Adipose tissue (tissue), 3 donors: Measurements from ENCODE around the gene RRP7A. TPM values are rescaled to one million over a fixed set of nuclear protein-coding genes. Genes with fewer than 3 reads are reported as not detected.
"Not testable (repeated sequence)": the region's sequence is repeated elsewhere in the genome, so short reads cannot be mapped to it uniquely, and the experiment has no call there.

ENCODE experiments used
- H3K27ac ChIP-seq: one replicate; pipeline ENCODE4 v1.5.1; 2013; ENCODE audit warnings: low read depth, low read length
- WGBS, 3 donors: extraction: QIAGEN DNeasy Blood & Tissue Kit; methylation state at CpG; one replicate each; pipeline ENCODE4 v1.1.7; 2013; 5-methylcytosine and 5-hydroxymethylcytosine counted together
- polyA plus RNA-seq, 3 donors: library from polyadenylated mRNA; stranded (reverse); fragments of 200-250 nt; gene quantifications; one replicate each; pipeline ENCODE4 v1.2.3, GENCODE V29; 2013
- donor health status: healthy with polysubstance abuse.
- donor health status: Bipolar disorder and iron deficiency.
- donor health status: healthy.

RRP7A gene, protein sequence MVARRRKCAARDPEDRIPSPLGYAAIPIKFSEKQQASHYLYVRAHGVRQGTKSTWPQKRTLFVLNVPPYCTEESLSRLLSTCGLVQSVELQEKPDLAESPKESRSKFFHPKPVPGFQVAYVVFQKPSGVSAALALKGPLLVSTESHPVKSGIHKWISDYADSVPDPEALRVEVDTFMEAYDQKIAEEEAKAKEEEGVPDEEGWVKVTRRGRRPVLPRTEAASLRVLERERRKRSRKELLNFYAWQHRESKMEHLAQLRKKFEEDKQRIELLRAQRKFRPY
- polyA plus RNA-seq: 10 to 100 TPM in 2 of 3 donors, 1 to 10 TPM in 1; 8.0 to 23.5 (median 12.9) TPM

DNA sequence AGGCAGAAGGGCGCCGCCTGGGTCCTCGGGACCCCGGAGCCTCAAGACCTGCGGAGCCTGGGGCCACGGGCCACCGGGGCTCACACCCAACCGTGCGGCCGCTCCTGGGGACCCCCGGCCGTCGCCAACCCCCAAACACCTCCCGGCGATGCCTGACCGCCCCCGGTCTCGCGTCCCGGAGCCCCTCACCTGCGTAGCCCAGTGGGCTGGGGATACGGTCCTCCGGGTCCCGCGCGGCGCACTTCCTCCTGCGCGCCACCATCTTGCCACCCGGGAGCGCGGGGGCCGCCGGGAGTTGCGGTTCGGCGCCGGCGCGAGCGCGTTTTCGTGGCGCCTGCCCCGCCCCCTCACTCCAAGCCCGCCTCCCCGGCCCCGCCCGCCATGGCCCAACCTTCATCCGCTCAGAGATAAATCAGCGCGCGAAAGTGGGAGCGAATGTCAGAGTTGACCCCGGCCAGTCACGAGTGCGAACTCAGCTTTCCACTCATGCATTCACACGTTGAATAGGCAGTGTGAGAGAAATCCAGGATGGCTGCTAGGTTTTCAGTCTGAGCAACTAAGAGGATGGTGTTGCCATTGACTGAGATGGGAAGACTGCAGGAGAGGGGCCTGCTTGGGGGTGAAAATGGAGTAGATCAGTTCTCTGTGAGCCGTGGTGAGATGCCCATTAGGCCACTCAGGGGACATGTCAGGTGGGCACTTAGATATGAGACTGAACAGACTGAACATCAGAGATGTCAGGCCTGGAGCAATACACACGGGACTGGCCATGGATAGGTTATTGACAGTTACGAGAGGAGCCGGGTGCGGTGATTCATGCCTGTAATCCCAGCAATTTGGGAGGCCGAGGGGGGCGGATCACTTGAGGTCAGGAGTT lies at the start of gene RRP7A:
Gene RRP7A, minus strand, starts transcription at position 272 of the 877 bp plus-strand sequence. Its CDS starts 10 bp downstream, at position 262.
- WGBS, 3 donors: 8 to 9% (median 8%) methylated on average over 31 to 65 of the region's 65 CpGs

DNA sequence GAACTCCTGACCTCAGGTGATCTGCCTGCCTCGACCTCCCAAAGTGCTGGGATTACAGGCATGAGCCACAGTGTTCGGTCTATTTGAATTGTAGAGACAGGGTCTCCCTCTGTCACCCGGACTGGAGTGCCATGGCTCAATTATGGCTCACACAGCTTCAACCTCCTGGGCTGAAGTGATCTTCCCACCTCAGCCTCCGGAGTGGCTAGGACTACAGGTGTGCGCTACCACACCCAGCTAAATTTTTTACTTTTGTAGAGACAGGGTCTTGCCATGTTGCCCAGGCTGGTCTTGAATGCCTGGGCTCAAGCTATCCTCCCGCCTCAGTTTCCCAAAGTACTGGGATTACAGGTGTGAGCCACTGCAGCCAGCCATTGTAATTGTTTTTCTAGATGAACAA lies 48.4 kb upstream of the RRP7A start:
- not testable (repeated sequence) for H3K27ac ChIP-seq
- WGBS, 3 donors: 76 to 87% (median 77%) methylated on average over 5 of the region's 6 CpGs

More for the DNA sequence above, at the start of gene RRP7A:
- H3K27ac ChIP-seq: no peak within 1 kb of the TSS

DNA sequence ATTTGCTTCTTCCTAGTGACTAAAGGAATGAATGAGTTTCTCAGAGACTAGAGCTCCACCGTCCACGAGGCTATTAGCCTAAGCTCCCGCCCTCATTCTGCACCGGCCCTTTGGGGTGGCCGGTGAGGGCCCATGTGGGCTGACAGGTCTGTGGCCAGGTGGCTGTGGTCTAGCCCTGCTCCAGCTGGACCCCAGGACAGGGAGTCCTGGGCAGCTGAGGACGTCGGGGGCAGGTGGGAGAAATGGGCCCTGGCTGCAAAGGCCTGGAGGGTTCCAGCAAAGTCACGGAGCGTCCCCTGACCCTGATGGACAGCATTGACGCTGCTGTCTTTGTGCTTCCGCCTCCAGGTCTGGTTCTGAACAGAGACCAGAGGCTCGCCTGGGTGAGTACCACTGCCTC lies 46.4 kb upstream of the RRP7A start:
- no peak overlapping the region for H3K27ac ChIP-seq
- 94 to 96% (median 96%) methylated on average over 12 of the region's 12 CpGs for WGBS, 3 donors

DNA sequence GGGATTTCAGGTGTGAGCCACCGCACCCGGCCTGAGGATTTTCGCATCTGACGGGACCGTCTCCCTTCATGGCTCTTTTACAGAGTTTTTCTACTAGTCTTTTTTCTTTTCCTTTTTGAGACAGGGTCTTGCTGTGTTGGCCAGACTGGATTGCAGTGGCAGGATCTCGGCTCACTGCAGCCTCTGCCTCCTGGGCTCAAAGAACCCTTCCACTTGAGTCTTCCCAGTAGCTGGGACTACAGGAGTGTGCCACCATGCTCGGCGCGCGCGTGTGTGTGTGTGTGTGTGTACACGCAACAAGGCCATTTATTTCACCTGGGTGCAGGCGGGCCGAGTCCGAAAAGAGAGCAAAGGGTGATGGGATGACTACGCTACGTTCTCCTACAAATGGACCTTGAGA lies 45.1 kb upstream of the RRP7A start:
- no peak overlapping the region for H3K27ac ChIP-seq
- 98% methylated on average over 17 of the region's 17 CpGs for WGBS, 3 donors

DNA sequence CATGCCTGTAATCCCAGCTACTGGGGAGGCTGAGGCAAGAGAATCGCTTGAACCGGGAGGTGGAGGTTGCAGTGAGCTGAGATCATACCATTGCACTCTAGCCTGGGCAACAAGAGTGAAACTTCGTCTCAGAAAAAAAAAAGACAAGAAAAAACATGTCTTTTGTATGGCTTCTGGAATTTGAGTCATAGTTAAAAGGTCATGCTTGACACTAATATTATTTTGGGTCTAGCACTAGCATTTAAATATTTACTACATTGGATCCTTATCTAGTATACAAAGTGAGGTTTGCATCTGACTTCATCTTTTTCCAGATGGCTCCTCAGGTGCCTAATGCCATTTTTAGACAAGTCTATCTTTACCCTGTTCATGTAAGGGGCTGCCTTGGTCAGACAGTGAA lies 44.3 kb upstream of the RRP7A start:
- 86 to 90% (median 88%) methylated on average over 3 of the region's 3 CpGs for WGBS, 3 donors
- not testable (repeated sequence) for H3K27ac ChIP-seq

DNA sequence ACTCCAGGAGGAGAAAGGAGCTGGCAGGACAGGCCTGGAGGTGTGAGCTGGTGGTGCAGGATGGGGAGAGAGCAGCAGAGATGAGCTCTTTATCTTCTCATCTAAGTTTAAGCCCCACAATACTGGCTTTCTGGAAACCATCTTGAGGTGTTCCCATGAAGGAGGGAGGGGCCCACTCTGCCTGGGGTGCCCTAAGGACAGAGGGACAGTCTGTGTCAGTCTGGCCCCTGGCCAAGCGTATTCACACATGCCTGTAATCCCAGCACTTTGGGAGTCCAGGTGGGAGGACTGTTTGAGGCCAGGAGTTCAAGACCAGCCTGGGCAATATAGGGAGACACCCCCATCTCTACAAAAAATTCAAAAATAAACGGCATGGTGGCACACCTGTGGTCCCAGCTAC lies 43.1 kb upstream of the RRP7A start:
- no peak overlapping the region for H3K27ac ChIP-seq
- 73 to 85% (median 81%) methylated on average over 2 of the region's 2 CpGs for WGBS, 3 donors

DNA sequence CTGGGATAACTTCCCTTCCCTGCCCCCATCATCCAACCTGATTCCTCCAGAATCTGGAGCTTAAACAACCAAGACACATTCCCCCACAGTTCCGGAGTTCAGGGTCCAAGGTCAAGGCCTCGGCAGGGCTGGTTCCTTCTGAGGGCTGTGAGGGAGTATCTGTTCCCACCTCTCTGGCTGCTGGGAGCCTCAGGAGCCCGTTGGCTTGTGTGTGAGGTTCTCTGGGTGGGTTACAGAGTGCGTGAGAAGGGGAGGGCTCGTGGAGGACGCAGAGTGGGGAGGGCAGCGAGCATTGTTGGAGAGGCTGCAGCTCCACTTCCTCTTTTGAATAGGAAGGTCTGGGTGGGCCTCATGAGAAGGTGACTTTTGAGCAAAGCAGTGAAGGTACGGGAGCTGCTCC lies 42.7 kb upstream of the RRP7A start:
- no peak overlapping the region for H3K27ac ChIP-seq
- WGBS, 3 donors: 32 to 36% (median 33%) methylated on average over 8 of the region's 8 CpGs

DNA sequence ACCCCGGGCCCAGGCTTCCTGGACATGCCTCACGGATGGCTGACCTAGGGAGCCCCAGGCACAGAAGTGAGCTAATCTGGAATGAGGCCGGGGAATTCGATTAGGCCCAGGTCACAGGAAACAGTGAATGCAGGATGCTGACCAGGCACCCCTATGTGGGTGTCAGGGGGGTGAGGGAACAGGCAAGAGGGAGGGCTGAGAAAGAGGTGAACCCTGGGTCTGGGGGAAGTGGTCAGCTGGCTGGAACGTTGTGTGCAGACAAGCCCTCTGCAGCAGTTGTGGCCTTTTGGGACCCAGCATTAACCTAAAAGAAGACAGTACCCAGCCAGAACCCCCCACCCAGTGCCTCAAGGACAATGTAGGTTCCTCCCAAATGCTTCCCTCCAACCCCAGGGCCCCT lies 42.3 kb upstream of the RRP7A start:
- no peak overlapping the region for H3K27ac ChIP-seq
- WGBS, 3 donors: 46 to 59% (median 49%) methylated on average over 5 of the region's 5 CpGs

DNA sequence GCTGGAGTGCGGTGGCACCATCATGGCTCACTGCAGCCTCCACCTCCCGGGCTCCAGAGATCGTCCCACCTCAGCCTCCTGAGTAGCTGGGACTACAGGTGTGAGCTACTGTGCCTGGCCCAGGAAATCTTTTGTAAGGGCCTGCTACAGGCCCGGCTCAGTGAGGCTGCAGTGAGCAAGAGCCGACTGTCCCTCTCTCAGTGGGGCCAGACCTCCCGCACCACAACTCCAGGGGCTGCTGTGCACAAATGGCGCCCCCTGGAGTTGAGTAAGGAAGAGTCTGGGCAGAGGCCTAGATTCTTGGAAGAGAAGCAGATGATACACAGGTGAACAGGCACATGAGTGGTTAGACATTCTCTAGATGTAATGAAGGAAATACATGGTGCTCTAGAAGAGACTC lies 41.2 kb upstream of the RRP7A start:
- WGBS, 3 donors: 77 to 83% (median 78%) methylated on average over 7 of the region's 7 CpGs
- H3K27ac ChIP-seq: no peak overlapping the region

DNA sequence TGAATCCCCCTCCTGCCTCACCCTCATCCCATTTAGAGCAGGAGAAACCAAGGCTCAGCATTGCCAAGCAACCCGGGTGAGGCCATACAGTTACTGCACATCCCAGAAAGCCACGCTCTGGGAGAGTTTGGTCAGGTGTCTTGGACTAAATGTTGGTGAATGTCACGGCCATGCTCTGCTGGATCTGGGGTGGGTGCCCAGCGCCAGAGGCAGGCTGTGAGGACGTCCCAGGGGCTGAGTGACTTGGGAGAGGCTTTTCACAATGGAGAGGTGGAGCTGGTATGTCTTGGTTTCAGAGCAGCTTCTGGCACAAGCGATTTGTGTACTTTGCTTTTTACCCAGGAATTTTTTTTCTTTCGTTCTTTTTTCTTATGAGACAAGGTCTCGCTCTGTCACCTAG lies 40.8 kb upstream of the RRP7A start:
- 84 to 92% (median 91%) methylated on average over 8 of the region's 8 CpGs for WGBS, 3 donors
- no peak overlapping the region for H3K27ac ChIP-seq

DNA sequence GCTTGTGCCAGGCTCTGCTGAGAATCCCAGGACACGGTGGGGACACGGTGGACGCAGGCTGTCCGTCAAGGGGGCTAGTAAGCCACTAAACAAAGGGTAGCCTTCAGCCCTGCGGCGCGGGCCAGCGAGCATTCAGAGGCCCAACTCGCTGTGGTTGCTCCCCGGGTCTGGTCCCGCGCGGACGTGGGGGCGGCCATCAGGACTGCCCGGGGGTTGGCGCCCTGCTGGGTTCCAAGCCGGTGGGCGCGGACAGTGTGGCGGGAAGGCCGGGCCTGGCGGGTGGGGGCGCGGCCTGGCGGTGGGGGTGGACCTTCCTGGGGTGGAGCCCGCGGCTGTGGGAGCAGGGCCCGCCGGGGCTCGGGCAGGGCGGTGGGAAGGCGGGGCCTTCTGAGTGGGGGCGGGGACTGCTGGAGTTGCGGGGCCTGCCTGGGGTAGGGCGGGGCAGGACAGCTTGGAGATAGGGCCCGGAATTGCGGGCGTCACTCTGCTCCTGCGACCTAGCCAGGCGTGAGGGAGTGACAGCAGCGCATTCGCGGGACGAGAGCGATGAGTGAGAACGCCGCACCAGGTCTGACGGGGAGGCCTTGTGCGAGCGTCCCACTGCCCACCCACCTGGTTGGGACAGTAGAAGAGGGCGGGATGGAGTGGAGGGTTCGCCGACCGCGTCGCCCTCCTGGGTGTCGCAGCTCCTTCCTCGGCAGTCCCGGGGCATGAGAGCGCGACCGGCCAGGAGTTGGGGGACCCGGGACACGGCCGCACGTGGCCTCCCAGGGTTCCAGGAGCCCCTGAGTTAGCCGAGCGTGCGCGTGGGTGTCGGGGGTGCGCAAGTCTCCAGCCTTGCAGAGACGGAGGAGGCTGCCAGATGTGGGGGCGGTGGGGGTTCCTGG lies 34.1 kb upstream of the RRP7A start, which contains the start of gene SERHL2:
Gene SERHL2, plus strand, starts transcription at position 482 of the 887 bp plus-strand sequence. Its CDS starts 65 bp downstream, at position 547.
- 1 to 2% (median 2%) methylated on average over 42 to 75 of the region's 75 CpGs for WGBS, 3 donors
- no peak within 1 kb of the TSS for H3K27ac ChIP-seq

DNA sequence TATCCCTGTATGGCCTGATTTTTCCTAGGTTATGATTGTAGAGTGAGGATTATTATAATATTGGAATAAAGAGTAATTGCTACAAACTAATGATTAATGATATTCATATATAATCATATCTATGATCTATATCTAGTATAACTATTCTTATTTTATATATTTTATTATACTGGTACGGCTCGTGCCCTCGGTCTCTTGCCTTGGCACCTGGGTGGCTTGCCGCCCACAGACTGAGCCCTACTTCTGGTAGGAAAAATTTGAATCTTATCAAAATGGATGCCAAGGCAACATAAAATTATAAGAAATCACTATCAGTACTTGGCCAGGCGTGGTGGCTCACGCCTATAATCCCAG lies 32.7 kb upstream of the RRP7A start:
- H3K27ac ChIP-seq: not testable (repeated sequence)
- 91 to 95% (median 93%) methylated on average over 6 of the region's 6 CpGs for WGBS, 3 donors

DNA sequence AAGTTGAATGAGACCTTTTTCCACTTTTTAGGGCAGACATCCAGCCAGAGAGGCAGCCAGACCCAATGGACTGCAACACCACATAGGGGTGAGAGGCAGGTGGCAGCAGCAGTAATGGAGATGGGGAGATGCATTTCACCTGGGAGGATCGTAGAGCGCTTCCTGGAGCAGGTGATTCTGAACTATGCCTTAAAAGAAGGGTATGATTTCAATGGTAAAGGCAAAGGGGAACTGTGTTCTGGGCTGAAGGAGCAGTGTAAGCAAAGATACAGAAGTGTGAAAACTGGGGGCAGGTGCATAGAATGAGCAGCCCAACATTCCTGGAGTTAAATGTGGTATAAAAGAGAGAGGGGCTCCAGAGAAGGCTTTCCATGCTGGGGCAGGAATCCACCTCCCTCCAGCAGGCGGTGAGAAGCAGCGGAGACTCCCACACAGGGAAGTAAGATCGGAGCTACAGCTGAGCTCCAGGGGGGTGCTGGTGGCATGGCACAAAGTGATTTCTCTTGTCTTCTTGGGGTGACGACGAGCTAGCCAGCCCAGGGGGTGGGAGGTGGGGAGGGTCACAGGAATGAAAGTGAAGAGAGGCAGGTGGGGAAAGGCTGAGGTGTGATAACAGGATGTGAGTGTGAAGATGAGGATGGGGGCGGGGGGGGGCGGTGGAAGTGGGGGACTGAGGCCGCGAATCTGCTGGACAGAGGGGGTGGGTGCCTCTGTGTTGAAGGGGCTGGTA lies 29.9 kb upstream of the RRP7A start:
- 64 to 73% (median 68%) methylated on average over 7 to 11 of the region's 11 CpGs for whole genome bisulfite sequencing, 3 donors

DNA sequence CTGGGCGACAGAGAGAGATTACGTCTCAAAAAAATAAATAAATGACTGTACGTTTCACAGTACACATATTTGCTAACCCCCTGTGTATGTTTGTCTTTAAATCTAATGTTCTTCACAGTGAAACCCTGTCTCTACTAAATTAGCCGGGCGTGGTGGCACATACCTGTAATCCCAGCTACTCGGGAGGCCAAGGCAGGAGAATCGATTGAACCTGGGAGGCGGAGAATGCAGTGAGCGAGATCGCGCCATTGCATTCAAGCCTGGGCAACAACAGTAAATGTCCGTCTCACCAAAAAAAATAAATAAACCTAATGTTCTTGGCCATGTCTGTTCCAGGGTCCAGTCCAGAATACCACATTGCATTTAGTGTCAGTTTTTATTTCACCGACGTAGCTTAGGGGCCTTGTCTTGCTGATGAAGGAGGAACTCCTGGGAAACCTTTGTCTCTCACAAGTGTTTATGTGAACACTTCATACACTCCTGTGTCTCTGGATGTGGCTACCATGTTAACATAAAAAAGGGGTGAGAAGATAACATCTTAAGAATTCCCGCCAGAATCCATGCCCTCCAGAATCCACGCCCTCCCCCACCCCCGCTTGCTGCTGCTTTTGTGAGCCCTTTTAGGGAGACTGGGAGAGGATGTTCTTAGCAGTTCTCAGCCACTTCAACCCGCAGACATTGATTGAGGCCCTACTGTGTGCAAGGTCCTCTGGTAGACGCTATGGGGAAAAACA lies 29.2 kb upstream of the RRP7A start:
- H3K27ac ChIP-seq: no peak overlapping the region
- WGBS, 3 donors: 79 to 81% (median 80%) methylated on average over 19 of the region's 19 CpGs

More for the DNA sequence above, 29.9 kb upstream of the RRP7A start:
- H3K27ac ChIP-seq: no peak overlapping the region

DNA sequence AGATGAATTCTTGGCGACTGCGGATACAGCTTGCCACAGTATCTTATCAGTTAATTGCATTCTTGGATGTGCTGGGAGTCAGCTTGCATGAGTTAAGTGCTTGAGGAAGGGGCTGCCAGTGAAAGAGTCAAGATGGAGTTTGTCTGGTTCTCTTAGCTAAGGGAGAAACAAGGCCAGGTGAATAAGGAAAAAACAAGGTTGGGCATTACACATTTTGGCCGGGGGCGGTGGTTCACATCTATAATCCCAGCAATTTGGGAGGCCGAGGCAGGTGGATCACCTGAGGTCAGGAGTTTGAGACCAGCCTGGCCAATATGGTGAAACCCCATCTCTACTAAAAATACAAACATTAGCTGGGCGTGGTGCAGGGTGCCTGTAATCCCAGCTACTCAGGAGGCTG lies 28.5 kb upstream of the RRP7A start:
- H3K27ac ChIP-seq: not testable (repeated sequence)
- WGBS, 3 donors: 50 to 64% (median 55%) methylated on average over 6 of the region's 6 CpGs

DNA sequence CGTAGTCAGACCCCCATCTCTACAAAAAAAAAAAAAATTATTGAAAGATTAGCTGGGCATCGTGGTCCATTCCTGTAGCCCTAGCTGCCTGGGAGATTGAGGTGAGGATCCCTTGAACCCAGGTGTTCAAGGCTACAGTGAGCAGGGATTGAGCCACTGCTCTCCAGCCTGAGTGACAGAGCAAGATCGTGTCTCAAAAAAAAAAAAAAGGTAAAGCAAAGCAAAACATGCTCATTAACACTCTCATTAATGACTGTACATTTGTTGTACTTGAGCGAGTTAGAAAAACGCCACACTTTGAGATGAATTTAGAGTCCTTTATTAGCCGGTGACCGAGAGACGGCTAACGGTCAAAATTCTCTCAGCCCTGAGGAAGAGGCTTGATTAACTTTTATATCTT lies 28.0 kb upstream of the RRP7A start:
- H3K27ac ChIP-seq: no peak overlapping the region
- 56 to 64% (median 62%) methylated on average over 9 of the region's 9 CpGs for WGBS, 3 donors

DNA sequence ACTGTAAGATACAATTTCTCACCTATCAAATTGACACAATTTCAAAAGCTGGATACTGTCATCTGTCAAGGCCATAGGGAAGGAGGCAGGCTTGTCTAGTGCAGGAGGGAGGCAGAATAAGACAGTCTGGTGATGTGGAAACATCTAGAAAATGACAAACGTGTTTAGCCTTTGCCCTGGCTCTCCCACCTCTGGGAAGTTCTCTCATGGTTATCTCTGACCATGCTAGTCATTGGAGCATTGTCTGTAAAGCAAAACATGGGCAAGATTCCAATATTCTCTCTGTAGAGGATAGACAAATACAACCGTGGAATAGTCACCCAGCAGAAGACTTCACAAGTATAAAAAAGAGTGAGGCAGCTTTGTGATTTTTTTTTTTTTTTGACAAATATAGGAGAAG lies 25.1 kb upstream of the RRP7A start:
- 17 to 26% (median 20%) methylated on average over 2 of the region's 2 CpGs for WGBS, 3 donors
- no peak overlapping the region for H3K27ac ChIP-seq
